ENCODE results near the gene RASGEF1B. TPM values are rescaled to one million over a fixed set of nuclear protein-coding genes. Genes with fewer than 3 reads are reported as not detected.

Gene RASGEF1B
- total and polyA plus RNA-seq, 2 of the 4 experiments (the other 2 are of a cell fraction) = 0.09 to 0.36 TPM

- TF ChIP-seq NFE2L2 (IDR thresholded peaks at IDR 0.05; ENCODE audit: low read depth, low read length) = no peak
Observed at GRCh38 chr4:81399306-81400086, 72.2 kb downstream of the RASGEF1B start (continued).

GRCh38 chr4:81398379-81398778, 73.3 kb downstream of the RASGEF1B start:
- Histone ChIP-seq H4K20me1 (ENCODE audit: insufficient read depth, low read length) (no peaks in the 10 kb centered on the region), H2BK20ac (ENCODE audit: low read depth, low read length) (no peak overlapping the region), H3K23ac (ENCODE audit: low read depth, low read length) (no peak overlapping the region), H3K27ac (ENCODE audit: insufficient read depth, low read length) (no peak overlapping the region), H3K56ac (ENCODE audit: extremely low read depth, insufficient read depth, low read length) (no peak overlapping the region), H3K9ac (ENCODE audit: low read depth, low read length) (no peak overlapping the region), H3K4me1 (ENCODE audit: control insufficient read depth, insufficient read depth, low read length) (no peaks in the 10 kb centered on the region), H2AK5ac (ENCODE audit: low read depth, low read length) (no peak overlapping the region), H3K14ac (replicated peaks; ENCODE audit: low read depth, low read length) (no peak overlapping the region), H2BK120ac (ENCODE audit: low read depth, low read length) (no peak overlapping the region), H2AK9ac (replicated peaks; ENCODE audit: low read depth, low read length, poor library complexity) (no peak overlapping the region), H3K4ac (ENCODE audit: low read depth, low read length) (no peak overlapping the region), H3K4me3 (ENCODE audit: insufficient read depth, low read depth, low read length) (no peak overlapping the region), H4K8ac (ENCODE audit: low read depth in 2 of 2, low read length in 2 of 2) (no peak overlapping the region), H2BK5ac (ENCODE audit: low read depth, low read length, poor library complexity, severe bottlenecking) (no peak overlapping the region), H3K27me3 (ENCODE audit: control insufficient read depth, insufficient read depth, low read length) (no peaks in the 10 kb centered on the region; the same call in 1 of the 2 replicates), H3K9me1 (ENCODE audit: insufficient read depth, low read length) (no peaks in the 10 kb centered on the region), H4K5ac (ENCODE audit: low read depth, low read length) (no peak overlapping the region), H4K91ac (ENCODE audit: insufficient read depth, low read depth, low read length) (no peak overlapping the region), H2AFZ (replicated peaks; ENCODE audit: low read length, poor library complexity) (no peak overlapping the region), H3K79me1 (ENCODE audit: low read depth in 1 of 2, low read length in 2 of 2) (no peaks in the 10 kb centered on the region), H3K4me2 (ENCODE audit: low read depth, low read length) (no peak overlapping the region), H3K36me3 (ENCODE audit: control insufficient read depth, insufficient read depth, low read length) (no peaks in the 10 kb centered on the region), H3K9me3 (ENCODE audit: control insufficient read depth, insufficient read depth, low read length) (no peaks in the 10 kb centered on the region), H2BK15ac (ENCODE audit: low read depth, low read length) (no peak overlapping the region), H3K18ac (ENCODE audit: low read depth, low read length) (no peak overlapping the region)
- ChIA-PET POLR2A (ENCODE audit: unreplicated experiment) (no interaction called here), CTCF (no interaction called here)
- no TSS peak for BruUV-seq (replicated peaks)
- TF ChIP-seq POLR2A (IDR thresholded peaks at IDR 0.05; ENCODE audit: low read depth, low read length) (no peak), RFX5 (IDR thresholded peaks at IDR 0.05; ENCODE audit: low read depth, low read length) (no peak), CHD1 (IDR thresholded peaks at IDR 0.05; ENCODE audit: low read depth, low read length) (no peak), BHLHE40 (IDR thresholded peaks at IDR 0.05; ENCODE audit: low read depth, low read length) (no peak), FOS (IDR thresholded peaks at IDR 0.05; ENCODE audit: low read depth, low read length) (no peak), NFE2L2 (IDR thresholded peaks at IDR 0.05; ENCODE audit: low read depth, low read length) (no peak), USF2 (IDR thresholded peaks at IDR 0.05; ENCODE audit: low read depth, low read length) (no peak), MXI1 (IDR thresholded peaks at IDR 0.05; ENCODE audit: borderline replicate concordance, low read depth, low read length) (no peak), ELK1 (IDR thresholded peaks at IDR 0.05; ENCODE audit: borderline replicate concordance, low read depth, low read length) (no peak), MAFK (IDR thresholded peaks at IDR 0.05; ENCODE audit: low read depth, low read length) (no peak)
- DNase-seq (no peak), ATAC-seq (ENCODE audit: low read depth) (no peak)
- dilution Hi-C loops (cut with HindIII; ENCODE audit: low sequenced_read_pairs, unreplicated experiment) = no loop called here
- no CpG with 5 or more reads among the region's 4 CpGs for WGBS, 2 experiments (ENCODE audit: extremely low coverage in 2 of 2, insufficient read length in 1 of 2)
- in situ Hi-C loops (cut with MboI; ENCODE audit: low sequenced_read_pairs) = no loop called here
- intact Hi-C loops (cut with micrococcal nuclease) = no loop called here

All from IMR-90 (cell line).